ENCODE results near the gene PDE6C.

- TF ChIP-seq PATZ1 (CRISPR knock-in tag; IDR thresholded peaks at IDR 0.05; ENCODE audit: borderline replicate concordance) (no peak), TCF4 (CRISPR knock-in tag; IDR thresholded peaks at IDR 0.05; ENCODE audit: borderline replicate concordance) (no peak), CREB5 (CRISPR knock-in tag; IDR thresholded peaks at IDR 0.05; ENCODE audit: low read depth) (no peak), ZFP30 (CRISPR knock-in tag; IDR thresholded peaks at IDR 0.05) (no peak), RARB (CRISPR knock-in tag; IDR thresholded peaks at IDR 0.05) (no peak), SNAI2 (CRISPR knock-in tag; IDR thresholded peaks at IDR 0.05) (no peak), ARNTL (CRISPR knock-in tag; IDR thresholded peaks at IDR 0.05; ENCODE audit: borderline replicate concordance, low read depth) (no peak), ZNF70 (CRISPR knock-in tag; IDR thresholded peaks at IDR 0.05) (no peak)
These were observed 789 bp downstream of the PDE6C start for GRCh38 chr10:93613126-93613525.
